ENCODE measurements around the gene FGFRL1.

FGFRL1 gene

DNA sequence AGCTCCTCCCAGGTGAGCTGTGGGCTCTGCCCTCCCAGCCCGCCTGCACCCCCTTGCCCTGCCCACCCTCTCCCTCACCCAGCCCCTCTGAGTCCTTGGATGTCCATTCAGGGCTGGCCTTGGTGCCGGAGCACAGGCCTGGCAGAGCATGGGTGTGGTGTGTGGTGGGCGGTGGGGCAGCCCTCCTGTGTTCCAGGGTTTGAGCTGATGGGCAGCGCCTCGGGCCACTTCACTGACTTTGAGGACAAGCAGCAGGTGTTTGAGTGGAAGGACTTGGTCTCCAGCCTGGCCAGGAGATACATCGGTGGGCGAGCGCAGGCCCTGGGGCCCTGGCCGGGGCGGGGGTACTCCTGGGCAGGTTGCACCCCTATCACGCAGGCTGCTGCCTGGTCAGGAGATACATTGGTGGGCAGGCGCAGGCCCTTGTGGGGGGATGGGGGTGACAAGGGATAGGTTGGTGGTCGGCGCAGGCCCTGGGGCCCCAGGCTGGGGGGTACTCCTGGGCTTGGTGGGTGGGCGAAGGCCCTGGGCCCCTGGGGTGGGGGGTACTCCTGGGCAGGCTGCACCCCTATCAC is 10.7 kb upstream of the FGFRL1 start:
- no peak for TF ChIP-seq CTCF (conservative IDR thresholded peaks at IDR 0.05; ENCODE audit: control insufficient read depth, insufficient read depth, low read depth, low read length)
- H3K4me3 ChIP-seq (ENCODE audit: control insufficient read depth, low read depth, low read length): no peak overlapping the region
- no peak for DNase-seq (ENCODE audit: low read depth)

DNA sequence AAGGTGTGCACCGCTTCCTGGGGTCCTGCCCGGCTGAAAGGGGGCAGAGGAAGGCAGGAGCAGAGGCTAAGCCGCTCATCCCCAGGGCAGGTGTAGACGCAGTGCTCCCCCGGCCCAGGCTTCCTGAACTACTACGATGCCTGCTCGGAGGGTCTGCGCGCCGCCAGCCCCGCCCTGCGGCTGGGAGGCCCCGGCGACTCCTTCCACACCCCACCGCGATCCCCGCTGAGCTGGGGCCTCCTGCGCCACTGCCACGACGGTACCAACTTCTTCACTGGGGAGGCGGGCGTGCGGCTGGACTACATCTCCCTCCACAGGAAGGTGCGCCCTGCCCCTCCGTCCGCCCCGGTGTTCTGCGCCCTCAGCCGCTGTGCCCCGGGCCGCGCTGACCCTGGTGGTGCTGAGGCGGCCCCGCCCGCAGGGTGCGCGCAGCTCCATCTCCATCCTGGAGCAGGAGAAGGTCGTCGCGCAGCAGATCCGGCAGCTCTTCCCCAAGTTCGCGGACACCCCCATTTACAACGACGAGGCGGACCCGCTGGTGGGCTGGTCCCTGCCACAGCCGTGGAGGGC is 9.8 kb upstream of the FGFRL1 start:
- H3K4me3 ChIP-seq (ENCODE audit: control insufficient read depth, low read depth, low read length): no peak overlapping the region
- no peak for DNase-seq (ENCODE audit: low read depth)
- TF ChIP-seq CTCF (conservative IDR thresholded peaks at IDR 0.05; ENCODE audit: control insufficient read depth, insufficient read depth, low read depth, low read length): no peak

GRCh38 chr4:1002131-1002630 is 9.2 kb upstream of the FGFRL1 start:
- DNase-seq (ENCODE audit: low read depth): peak; percentile 39
- TF ChIP-seq CTCF (conservative IDR thresholded peaks at IDR 0.05; ENCODE audit: control insufficient read depth, insufficient read depth, low read depth, low read length): no peak
- H3K4me3 ChIP-seq (ENCODE audit: control insufficient read depth, low read depth, low read length): no peak overlapping the region

DNA sequence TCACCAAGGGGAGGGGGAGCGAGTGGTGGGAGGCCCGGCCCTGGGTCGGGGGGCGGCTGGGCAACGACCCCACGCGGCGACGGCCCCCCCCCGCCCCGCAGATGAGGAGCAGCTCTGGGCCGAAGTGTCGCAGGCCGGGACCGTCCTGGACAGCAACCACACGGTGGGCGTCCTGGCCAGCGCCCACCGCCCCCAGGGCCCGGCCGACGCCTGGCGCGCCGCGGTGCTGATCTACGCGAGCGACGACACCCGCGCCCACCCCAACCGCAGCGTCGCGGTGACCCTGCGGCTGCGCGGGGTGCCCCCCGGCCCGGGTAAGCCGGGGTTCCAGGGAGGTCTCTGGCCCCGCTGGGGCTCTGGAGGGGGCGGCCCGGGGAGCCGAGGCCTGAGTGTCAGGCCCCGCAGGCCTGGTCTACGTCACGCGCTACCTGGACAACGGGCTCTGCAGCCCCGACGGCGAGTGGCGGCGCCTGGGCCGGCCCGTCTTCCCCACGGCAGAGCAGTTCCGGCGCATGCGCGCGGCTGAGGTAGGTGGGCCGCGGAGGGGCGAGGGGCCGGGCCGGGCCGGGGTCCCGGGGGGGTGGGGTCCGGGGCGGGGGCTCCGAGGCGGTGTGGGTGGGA is 8.7 kb upstream of the FGFRL1 start:
- no peak for TF ChIP-seq CTCF (conservative IDR thresholded peaks at IDR 0.05; ENCODE audit: control insufficient read depth, insufficient read depth, low read depth, low read length)
- no peak overlapping the region for H3K4me3 ChIP-seq (ENCODE audit: control insufficient read depth, low read depth, low read length)

DNA sequence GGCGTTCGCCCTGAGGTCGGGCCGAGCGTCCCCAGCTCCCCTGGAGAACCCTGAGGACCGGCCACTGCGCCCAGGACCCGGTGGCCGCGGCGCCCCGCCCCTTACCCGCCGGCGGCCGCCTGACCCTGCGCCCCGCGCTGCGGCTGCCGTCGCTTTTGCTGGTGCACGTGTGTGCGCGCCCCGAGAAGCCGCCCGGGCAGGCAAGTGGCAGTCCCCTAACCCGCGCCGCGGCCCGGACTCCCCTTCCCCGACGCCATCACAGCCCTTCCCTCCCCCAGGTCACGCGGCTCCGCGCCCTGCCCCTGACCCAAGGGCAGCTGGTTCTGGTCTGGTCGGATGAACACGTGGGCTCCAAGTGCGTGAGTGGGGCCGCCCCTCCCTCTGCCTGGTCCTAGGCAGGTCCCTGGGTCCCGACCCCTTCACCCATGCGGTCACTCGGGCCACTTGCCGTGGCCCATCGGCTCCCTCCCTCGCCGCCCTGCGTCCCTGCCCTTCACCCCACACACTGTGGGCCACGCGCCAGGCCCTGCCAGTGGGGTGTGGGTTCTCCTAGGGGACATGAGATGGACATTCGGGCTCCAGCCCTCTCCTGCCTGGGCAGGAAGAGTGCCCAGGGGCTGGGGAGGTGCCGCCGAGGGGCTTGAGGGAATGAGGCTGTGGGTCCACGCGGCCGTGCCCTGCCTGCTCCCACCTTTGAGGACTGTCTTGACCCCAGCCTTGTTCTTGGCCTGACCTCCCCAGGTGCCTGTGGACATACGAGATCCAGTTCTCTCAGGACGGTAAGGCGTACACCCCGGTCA is 8.0 kb upstream of the FGFRL1 start:
- TF ChIP-seq CTCF (conservative IDR thresholded peaks at IDR 0.05; ENCODE audit: control insufficient read depth, insufficient read depth, low read depth, low read length): no peak
- no peak overlapping the region for H3K4me3 ChIP-seq (ENCODE audit: control insufficient read depth, low read depth, low read length)
- no peak for DNase-seq (ENCODE audit: low read depth)

More for the DNA sequence above, 8.7 kb upstream of the FGFRL1 start:
- DNase-seq (ENCODE audit: low read depth): no peak

DNA sequence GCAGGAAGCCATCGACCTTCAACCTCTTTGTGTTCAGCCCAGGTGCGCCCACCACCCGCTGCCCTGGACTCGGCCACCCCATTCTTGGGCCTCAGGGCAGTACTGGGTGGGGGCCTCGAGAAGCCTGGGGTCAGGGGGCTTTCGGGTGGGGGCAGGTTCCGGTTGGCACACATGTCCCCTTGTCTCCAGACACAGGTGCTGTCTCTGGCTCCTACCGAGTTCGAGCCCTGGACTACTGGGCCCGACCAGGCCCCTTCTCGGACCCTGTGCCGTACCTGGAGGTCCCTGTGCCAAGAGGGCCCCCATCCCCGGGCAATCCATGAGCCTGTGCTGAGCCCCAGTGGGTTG is 7.4 kb upstream of the FGFRL1 start:
- H3K4me3 ChIP-seq (ENCODE audit: control insufficient read depth, low read depth, low read length): no peak overlapping the region
- TF ChIP-seq CTCF (conservative IDR thresholded peaks at IDR 0.05; ENCODE audit: control insufficient read depth, insufficient read depth, low read depth, low read length): no peak
- no peak for DNase-seq (ENCODE audit: low read depth)
